Measurements from ENCODE around the gene SGCA.

DNA sequence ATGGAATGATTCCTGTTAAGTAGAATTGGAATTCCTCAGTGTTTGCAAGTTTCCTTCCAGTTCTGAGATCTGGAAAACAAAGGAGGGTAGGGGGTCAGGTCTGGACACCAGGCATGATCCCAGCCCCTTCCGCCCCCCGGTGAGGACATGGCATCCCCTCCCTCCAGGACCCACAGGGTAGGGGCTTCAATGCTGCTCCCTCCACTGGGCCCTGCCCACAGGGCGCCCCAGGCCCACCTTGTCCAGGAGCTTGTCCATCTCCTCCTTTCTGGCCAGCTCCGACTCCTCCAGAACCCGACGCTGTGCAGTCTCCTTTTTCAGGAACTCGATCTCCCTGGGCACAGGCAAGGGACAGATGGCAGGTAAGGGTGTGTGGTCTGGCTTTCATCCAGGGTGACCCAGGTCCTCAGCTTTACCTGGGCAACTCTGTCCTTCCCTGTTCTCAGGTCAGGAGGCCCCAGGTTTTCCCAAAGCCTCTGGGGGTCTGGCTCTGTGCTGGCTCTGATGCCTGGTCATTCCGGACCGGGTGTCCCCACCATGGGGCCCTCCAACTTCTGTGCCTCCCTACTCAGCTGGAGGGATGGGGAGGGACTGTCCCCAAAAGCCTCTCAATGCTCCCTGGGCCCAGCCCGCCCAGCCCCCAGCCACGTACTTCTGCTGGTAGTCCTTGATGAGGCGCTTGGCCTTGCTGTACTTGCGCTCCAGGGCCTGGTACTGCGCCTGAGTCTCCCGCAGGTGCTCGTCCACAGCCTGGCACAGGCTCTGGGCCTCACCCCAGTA is 30.3 kb upstream of the SGCA start:
- TF ChIP-seq, protein P1, sequence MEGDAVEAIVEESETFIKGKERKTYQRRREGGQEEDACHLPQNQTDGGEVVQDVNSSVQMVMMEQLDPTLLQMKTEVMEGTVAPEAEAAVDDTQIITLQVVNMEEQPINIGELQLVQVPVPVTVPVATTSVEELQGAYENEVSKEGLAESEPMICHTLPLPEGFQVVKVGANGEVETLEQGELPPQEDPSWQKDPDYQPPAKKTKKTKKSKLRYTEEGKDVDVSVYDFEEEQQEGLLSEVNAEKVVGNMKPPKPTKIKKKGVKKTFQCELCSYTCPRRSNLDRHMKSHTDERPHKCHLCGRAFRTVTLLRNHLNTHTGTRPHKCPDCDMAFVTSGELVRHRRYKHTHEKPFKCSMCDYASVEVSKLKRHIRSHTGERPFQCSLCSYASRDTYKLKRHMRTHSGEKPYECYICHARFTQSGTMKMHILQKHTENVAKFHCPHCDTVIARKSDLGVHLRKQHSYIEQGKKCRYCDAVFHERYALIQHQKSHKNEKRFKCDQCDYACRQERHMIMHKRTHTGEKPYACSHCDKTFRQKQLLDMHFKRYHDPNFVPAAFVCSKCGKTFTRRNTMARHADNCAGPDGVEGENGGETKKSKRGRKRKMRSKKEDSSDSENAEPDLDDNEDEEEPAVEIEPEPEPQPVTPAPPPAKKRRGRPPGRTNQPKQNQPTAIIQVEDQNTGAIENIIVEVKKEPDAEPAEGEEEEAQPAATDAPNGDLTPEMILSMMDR (optimal IDR thresholded peaks at IDR 0.05 in 1 of 3, IDR thresholded peaks at IDR 0.05 in 1 of 3, conservative IDR thresholded peaks at IDR 0.05 in 1 of 3; ENCODE audit: extremely low read depth in 1 of 3, insufficient read depth in 2 of 3, low read length in 3 of 3): no peak
- no peak for TF ChIP-seq EZH2 (IDR thresholded peaks at IDR 0.05; ENCODE audit: low read length)

Data from keratinocyte (primary cell).